Naive thymus-derived CD4-positive, alpha-beta T cell (primary cell): ENCODE measurements around the gene GPR157. TPM values are rescaled to one million over a fixed set of nuclear protein-coding genes. Genes with fewer than 3 reads are reported as not detected.

Experiments
- ATAC-seq: fragments of 150-1000 bp; cut with Tn5 transposase; 2 replicates; pipeline ENCODE4 v1.10.0; 2021; ENCODE audit warnings: mild to moderate bottlenecking, moderate library complexity
- CTCF ChIA-PET: fragments of 350-600 bp; sonication (Branson Sonifier 250); formaldehyde crosslinking; loops from one replicate; lab custom pipeline; 2021; ENCODE audit warnings: antibody characterized with exemption; lab: Charles Lee
- POLR2A ChIA-PET: fragments of 350-600 bp; sonication (Branson Sonifier 250); formaldehyde crosslinking; loops from one replicate; lab custom pipeline; 2021; ENCODE audit warnings: antibody characterized with exemption, inconsistent platforms; lab: Charles Lee
- DNase-seq, 9 donors: peaks; one replicate each; pipeline versions ENCODE4 v3.0.0 to v3.0.0-alpha.2; 2020 to 2022; ENCODE audit warnings: mixed read lengths in 1 of 9
- H3K27ac ChIP-seq: one replicate; pipeline ENCODE4 v1.7.0; 2013; ENCODE audit warnings: mild to moderate bottlenecking, low read depth, low read length, moderate library complexity
- H3K27me3 ChIP-seq, 2 donors: one replicate each; pipeline ENCODE4 v1.7.0; 2013; ENCODE audit warnings: low read length in 2 of 2, mild to moderate bottlenecking in 2 of 2, moderate library complexity in 2 of 2; ENCODE audit not compliant: control insufficient read depth in 2 of 2, insufficient read depth in 2 of 2
- H3K36me3 ChIP-seq, 3 experiments: 1 replicate in 2 of 3; 2 replicates in 1 of 3; pipeline ENCODE4 v1.7.0; 2013; ENCODE audit warnings: low read length in 3 of 3, mild to moderate bottlenecking in 3 of 3, moderate library complexity in 1 of 3; ENCODE audit not compliant: insufficient read depth in 3 of 3, control insufficient read depth in 2 of 3
- H3K4me1 ChIP-seq, 2 donors: one replicate each; pipeline ENCODE4 v1.7.0; 2013; ENCODE audit warnings: low read length in 2 of 2, mild to moderate bottlenecking in 2 of 2, moderate library complexity in 1 of 2; ENCODE audit not compliant: control insufficient read depth in 2 of 2, insufficient read depth in 2 of 2
- H3K4me3 ChIP-seq: 2 replicates; pipeline ENCODE4 v1.7.0; 2013; ENCODE audit warnings: mild to moderate bottlenecking, low read length
- H3K9me3 ChIP-seq, 3 experiments: 1 replicate in 2 of 3; 2 replicates in 1 of 3; pipeline ENCODE4 v1.7.0; 2013; ENCODE audit warnings: low read length in 3 of 3; ENCODE audit not compliant: control insufficient read depth in 2 of 3
- H3K27ac Mint-ChIP-seq, 9 donors: one replicate each; pipeline ENCODE4 v1.8.0; 2020 to 2022; ENCODE audit warnings: mixed read lengths in 9 of 9, mild to moderate bottlenecking in 8 of 9, moderate library complexity in 5 of 9, inconsistent platforms in 2 of 9
- H3K27me3 Mint-ChIP-seq, 5 donors: one replicate each; pipeline ENCODE4 v1.8.0; 2021 to 2022; ENCODE audit warnings: mixed read lengths in 5 of 5, mild to moderate bottlenecking in 1 of 5
- H3K36me3 Mint-ChIP-seq, 5 donors: one replicate each; pipeline ENCODE4 v1.8.0; 2020 to 2022; ENCODE audit warnings: mixed read lengths in 5 of 5, mild to moderate bottlenecking in 3 of 5, inconsistent platforms in 1 of 5
- H3K4me1 Mint-ChIP-seq, 7 donors: one replicate each; pipeline ENCODE4 v1.8.0; 2020 to 2022; ENCODE audit warnings: mixed read lengths in 7 of 7, mild to moderate bottlenecking in 3 of 7, inconsistent platforms in 1 of 7
- H3K4me3 Mint-ChIP-seq, 10 donors: one replicate each; pipeline ENCODE4 v1.8.0; 2020 to 2022; ENCODE audit warnings: mild to moderate bottlenecking in 10 of 10, mixed read lengths in 10 of 10, moderate library complexity in 6 of 10, inconsistent platforms in 2 of 10
- H3K9me3 Mint-ChIP-seq, 11 donors: one replicate each; pipeline ENCODE4 v1.8.0; 2020 to 2022; ENCODE audit warnings: mixed read lengths in 11 of 11, mild to moderate bottlenecking in 4 of 11, inconsistent platforms in 1 of 11, moderate library complexity in 1 of 11
- intact Hi-C, 2 donors: fragments of 100-400 bp; cut with micrococcal nuclease; formaldehyde crosslinking; loops; one replicate each; pipeline ENCODE4 v1.15.1; 2023
- polyA plus RNA-seq, 2 donors: library from polyadenylated mRNA; unstranded; fragments of 300-500 nt; fragmentation: Illumina TruSeq; gene quantifications; one replicate each; pipeline ENCODE4 v1.2.3, GENCODE V29; 2021
- total RNA-seq, 6 experiments: library from RNA in 5 of 6; stranded (reverse) in 5 of 6; gene quantifications; 1 replicate in 5 of 6; 2 replicates in 1 of 6; pipeline ENCODE4 v1.2.3 and lab custom pipeline; 2021 to 2026

Gene GPR157
- total and polyA plus RNA-seq, 7 experiments from 2014 or later: 1.4 to 14.1 (median 5.2) TPM

DNA sequence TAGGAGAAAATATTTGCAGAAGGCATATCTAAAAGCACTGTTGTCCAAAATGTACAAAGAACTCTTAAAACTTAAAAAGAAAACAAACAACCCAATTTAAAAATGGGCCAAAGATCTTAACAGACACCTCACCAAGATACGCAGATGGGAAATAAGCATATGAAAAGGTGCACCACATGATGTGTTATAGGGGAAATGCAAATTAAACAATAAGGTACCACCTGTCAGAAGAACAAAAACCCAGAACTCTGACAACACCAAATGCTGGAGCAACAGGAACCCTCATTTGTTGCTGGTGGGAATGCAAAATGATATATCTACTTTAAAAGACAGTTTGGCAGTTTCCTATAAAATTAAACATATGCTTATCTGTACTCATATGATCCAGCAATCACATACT lies 77.5 kb downstream of the GPR157 start:
- H3K27me3 ChIP-seq: no peaks in the 10 kb centered on the region
- H3K36me3 Mint-ChIP-seq: no peaks in the 10 kb centered on the region
- H3K4me3 ChIP-seq: no peak overlapping the region
- no peak overlapping the region for H3K4me3 Mint-ChIP-seq
- no peaks in the 10 kb centered on the region for H3K4me1 ChIP-seq
- no peaks in the 10 kb centered on the region for H3K4me1 Mint-ChIP-seq
- intact Hi-C loops: no loop called here
- ATAC-seq: no peak
- POLR2A ChIA-PET: no interaction called here
- CTCF ChIA-PET: no interaction called here
- no peak overlapping the region for H3K27ac ChIP-seq
- no peaks in the 10 kb centered on the region for H3K36me3 ChIP-seq
- no peak for DNase-seq
- no peaks in the 10 kb centered on the region for H3K9me3 Mint-ChIP-seq
- H3K9me3 ChIP-seq: no peaks in the 10 kb centered on the region
- H3K27me3 Mint-ChIP-seq: peaks cover 0 to 30% (median 0%) of the 10 kb centered on the region in 5 donors
- no peak overlapping the region for H3K27ac Mint-ChIP-seq

DNA sequence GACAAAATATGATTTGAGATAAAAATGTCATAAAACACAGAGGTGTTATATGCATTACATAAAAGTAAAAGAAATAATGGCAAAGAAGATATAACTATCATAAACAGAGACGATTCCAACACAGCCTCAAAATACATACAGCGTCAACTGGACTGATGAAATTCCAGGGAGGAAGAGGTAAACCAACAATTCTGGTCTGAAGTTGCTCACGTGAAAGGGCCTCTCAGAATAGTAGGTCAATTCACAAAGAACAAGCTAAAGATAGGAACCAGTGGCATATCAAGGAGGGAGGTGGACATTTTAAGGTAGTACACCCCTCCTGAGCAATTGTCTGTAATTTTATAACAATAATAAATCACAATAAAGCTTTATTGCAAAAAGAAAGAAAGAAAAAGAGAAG lies 78.1 kb downstream of the GPR157 start:
- H3K27ac Mint-ChIP-seq: no peak overlapping the region
- no peaks in the 10 kb centered on the region for H3K4me1 Mint-ChIP-seq
- Histone ChIP-seq H3K4me1 (no peaks in the 10 kb centered on the region), H3K27me3 (no peaks in the 10 kb centered on the region), H3K9me3 (no peaks in the 10 kb centered on the region), H3K4me3 (no peak overlapping the region), H3K36me3 (no peaks in the 10 kb centered on the region), H3K27ac (no peak overlapping the region)
- peaks cover 0 to 31% (median 0%) of the 10 kb centered on the region in 5 donors for H3K27me3 Mint-ChIP-seq
- intact Hi-C loops: no loop called here
- H3K9me3 Mint-ChIP-seq: no peaks in the 10 kb centered on the region
- DNase-seq (no peak), ATAC-seq (no peak)
- H3K4me3 Mint-ChIP-seq: no peak overlapping the region
- ChIA-PET CTCF (no interaction called here), POLR2A (no interaction called here)
- no peaks in the 10 kb centered on the region for H3K36me3 Mint-ChIP-seq

Other genes with a start within 250 kb of the GPR157 start
- 1 to 10 TPM in 2 of 5 experiments, under 1 TPM in 3; 0.49 to 5.9 (median 0.90) TPM for gene CA6, start 183.2 kb downstream of the GPR157 start, total RNA-seq
- gene CA6, start 183.2 kb downstream of the GPR157 start, polyA plus RNA-seq: 1 to 10 TPM; 3.6 to 9.3 TPM
- gene SLC2A7, start 102.7 kb downstream of the GPR157 start, total RNA-seq: not detected
- gene SLC2A7, start 102.7 kb downstream of the GPR157 start, polyA plus RNA-seq: under 1 TPM in 1 of 2 donors, not detected in 1; 0.19 TPM
- 1 to 10 TPM in 1 of 5 experiments, under 1 TPM in 3, not detected in 1; 0.08 to 1.1 (median 0.14) TPM for gene SLC2A5, start 59.5 kb downstream of the GPR157 start, total RNA-seq
- gene SLC2A5, start 59.5 kb downstream of the GPR157 start, polyA plus RNA-seq: not detected
- gene H6PD, start 105.7 kb upstream of the GPR157 start, total RNA-seq: 10 to 100 TPM; 18.6 to 27.6 (median 19.8) TPM
- 10 to 100 TPM; 12.1 to 17.4 TPM for gene H6PD, start 105.7 kb upstream of the GPR157 start, polyA plus RNA-seq
- gene SPSB1, start 163.8 kb upstream of the GPR157 start, total RNA-seq: 10 to 100 TPM in 1 of 5 experiments, 1 to 10 TPM in 4; 1.8 to 10.3 (median 1.9) TPM
- 1 to 10 TPM; 1.4 to 2.8 TPM for gene SPSB1, start 163.8 kb upstream of the GPR157 start, polyA plus RNA-seq